Stimulated activated CD8-positive, alpha-beta memory T cell treated with anti-CD3 and anti-CD28 coated beads, Interleukin-7, amount 100 ng/mL, for 1 hour (primary cell): ENCODE data around the gene SLC6A9.

ENCODE experiments used
- DNase-seq, 2 donors: peaks; one replicate each; pipeline ENCODE4 v3.0.0-alpha.2; 2020; ENCODE audit warnings: low read depth in 2 of 2

Gene SLC6A9

GRCh38 chr1:43983253-43983899, 47.9 kb downstream of the SLC6A9 start:
- DNase-seq: no peak

GRCh38 chr1:43982808-43983207, 48.5 kb downstream of the SLC6A9 start:
- no peak for DNase-seq

- DNase-seq: no peak
Measured at GRCh38 chr1:43982241-43982640, 49.0 kb downstream of the SLC6A9 start.

- DNase-seq: no peak
Measured at GRCh38 chr1:43981636-43982035, 49.6 kb downstream of the SLC6A9 start.

DNA sequence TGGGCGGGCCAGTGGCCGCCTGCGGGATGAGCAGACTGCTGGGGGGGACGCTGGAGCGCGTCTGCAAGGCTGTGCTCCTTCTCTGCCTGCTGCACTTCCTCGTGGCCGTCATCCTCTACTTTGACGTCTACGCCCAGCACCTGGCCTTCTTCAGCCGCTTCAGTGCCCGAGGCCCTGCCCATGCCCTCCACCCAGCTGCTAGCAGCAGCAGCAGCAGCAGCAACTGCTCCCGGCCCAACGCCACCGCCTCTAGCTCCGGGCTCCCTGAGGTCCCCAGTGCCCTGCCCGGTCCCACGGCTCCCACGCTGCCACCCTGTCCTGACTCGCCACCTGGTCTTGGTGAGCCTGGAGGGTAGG, 50.1 kb downstream of the SLC6A9 start:
- DNase-seq: no peak

DNA sequence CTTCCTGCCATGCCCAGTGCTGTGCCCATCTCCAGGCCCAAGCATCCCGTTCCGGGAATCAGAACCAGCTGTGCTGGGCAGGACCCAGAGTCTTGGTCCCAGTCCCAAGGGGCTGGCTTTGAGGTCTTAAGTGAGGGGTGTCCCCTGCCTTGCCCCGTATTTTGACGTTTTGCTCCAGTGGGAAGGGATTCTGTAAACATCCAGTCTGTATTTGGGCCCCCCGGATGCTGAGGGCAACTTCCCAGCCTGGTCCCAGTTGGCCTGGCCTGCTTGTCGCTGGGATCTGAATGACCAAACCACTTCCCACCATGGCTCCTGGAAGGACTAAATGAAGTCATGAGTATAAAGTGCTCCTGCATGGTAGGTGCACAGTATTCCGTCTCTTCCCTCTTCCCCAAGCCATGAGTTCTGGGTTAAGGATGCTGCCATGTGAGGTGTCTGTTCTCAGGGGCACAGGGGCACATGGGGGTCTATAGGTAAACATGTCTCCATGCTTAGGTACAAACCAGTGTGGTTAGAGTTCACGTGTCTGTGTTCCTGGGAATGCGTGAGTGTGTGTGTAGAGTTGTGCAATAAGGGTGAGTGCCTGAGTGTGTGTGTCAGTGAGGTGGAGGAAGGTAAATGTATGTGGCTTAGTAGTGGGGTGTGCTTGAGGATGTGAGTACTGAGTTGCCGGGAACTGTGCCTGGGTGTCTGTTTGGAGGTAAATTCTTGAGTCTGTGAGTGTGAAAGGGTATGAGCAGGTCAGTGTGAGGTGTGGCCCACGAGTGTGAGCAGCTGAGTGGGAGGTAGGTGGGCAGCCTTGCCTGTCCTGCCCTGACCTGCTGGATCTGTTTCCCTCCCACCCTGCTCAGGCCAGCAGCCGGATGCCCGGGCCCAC, 50.8 kb downstream of the SLC6A9 start:
- DNase-seq: no peak

DNA sequence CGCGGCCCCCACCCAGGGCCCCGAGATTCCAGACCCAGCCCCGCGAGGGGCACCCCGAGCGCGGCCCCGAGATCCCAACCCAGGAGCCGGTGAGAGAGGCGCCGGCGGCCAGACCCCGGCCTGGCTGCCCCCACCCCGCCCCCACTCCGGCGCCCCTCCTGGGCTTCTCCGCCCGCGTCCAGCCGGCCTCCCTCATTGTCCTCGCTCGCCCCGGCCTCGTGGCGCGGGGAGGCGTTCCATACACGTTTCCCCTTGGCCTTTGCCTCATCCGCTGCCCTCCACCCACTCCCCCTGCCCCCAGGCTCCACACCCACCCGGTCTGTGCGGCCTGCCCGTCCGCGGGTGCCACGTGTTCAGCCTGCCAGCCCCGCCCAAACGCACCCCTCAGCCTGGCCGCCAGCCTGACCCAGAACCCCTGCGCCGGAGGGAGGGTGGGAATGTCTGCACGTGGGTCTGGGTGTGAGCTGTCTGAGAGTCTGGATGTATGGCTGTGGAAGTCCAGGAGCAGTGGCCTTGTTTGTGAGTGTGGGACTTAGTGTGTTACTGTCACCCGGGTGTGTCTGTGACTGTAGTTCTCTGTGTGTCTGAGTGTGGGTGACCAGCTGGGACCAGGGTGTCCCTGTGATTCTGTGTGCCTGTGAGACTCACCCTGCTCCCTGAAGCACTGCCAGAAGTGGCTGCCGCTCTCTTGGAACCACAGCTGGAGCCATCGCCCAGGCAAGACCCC, 51.6 kb downstream of the SLC6A9 start:
- no peak for DNase-seq

GRCh38 chr1:43979261-43979527, 52.1 kb downstream of the SLC6A9 start:
- no peak for DNase-seq

DNA sequence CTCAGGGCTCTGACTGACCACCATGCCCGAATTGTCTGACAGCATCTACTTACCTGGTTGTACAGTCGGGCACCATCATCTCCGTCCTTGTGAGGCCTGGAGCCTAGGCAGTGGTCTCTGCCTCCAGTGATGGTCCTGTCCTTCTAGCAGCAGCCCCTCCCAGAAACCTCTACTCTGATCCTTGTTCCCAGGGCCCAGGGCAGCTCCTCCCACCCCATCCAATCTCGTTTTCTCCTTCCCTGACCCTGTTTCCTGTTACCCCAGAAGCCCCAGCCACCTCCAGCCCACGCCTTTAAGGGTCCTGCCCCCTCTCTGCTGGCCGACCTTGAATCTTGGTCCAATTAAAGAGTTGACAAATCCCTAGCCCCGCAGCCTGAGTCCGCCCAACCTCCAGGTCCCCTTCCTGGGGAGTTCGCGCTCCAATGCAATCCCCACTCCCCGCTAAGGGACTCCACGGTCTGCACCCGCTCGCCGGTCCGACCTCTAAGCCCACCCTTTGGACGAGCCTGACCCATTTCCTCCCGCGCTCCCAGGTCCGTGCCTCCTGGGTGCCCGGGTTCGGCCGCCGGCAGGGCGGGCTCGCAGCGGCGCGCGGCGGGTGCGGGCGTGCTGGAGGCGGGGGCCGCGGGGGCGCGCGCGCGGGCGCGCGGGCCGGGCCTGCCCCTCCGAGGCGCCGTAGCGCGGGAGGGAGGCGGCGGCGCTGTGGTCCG, 52.6 kb downstream of the SLC6A9 start, which contains the start of gene B4GALT2:
Gene B4GALT2, plus strand, starts transcription at position 660 of the 710 bp plus-strand sequence. CDS start 1,951 bp downstream, outside the sequence.
- no peak for DNase-seq

- DNase-seq: no peak
Measured at GRCh38 chr1:43978264-43978550, 53.1 kb downstream of the SLC6A9 start.

DNA sequence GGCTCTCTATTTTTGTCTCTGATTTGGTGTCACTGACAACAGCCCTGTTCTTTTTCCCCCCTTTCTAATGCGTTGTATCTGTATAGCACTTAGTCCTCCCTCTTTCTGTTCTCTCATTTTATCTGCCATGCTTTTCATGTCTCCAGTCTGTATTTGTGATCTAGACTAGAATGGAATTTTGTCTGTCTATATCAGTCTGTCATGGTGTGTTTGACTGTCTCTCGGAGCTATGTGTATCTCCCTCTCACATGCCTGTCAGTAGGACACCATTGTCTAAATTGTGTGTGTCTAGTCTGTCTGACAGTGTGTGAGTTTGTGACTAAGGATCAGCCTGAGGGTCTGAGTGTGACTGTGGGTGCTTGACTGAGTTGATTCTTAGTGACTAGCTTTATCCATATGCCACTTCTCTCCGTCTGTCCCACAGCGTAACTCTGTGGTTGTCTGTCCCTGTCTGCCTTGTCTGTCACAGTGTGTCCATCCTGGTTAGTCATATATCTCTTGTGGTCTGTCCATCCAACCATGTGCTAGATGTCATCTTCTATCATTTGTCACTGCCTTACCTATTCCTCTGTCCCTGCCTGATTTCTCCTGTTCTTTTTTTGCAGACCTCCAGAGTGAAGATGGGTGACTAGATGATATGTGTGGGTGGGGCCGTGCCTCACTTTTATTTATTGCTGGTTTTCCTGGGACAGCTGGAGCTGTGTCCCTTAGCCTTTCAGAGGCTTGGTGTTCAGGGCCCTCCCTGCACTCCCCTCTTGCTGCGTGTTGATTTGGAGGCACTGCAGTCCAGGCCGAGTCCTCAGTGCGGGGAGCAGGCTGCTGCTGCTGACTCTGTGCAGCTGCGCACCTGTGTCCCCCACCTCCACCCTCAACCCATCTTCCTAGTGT, 53.6 kb downstream of the SLC6A9 start:
- no peak for DNase-seq

- no peak for DNase-seq
Measured at GRCh38 chr1:43976890-43977289, 54.4 kb downstream of the SLC6A9 start.

DNA sequence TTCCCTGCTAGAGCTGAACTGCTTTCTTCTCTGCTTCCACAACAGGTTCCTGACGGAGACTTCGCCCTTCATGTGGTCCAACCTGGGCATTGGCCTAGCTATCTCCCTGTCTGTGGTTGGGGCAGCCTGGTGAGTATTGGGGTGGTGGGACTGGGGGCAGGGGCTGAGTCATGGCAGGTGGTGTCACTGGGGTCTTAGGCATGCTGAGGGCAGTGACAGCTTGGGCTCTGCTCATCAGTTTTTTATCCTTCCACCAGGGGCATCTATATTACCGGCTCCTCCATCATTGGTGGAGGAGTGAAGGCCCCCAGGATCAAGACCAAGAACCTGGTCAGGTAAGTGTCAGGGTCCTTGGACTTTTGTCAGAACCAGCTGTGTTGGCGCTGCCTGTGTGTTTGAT, 55.2 kb downstream of the SLC6A9 start:
- no peak for DNase-seq

- DNase-seq: no peak
Measured at GRCh38 chr1:43975249-43975961, 55.9 kb downstream of the SLC6A9 start.

- peak; percentile 83 to 90 for DNase-seq
Measured at GRCh38 chr1:43974443-43975248, 56.6 kb downstream of the SLC6A9 start, which contains the start of gene ATP6V0B. Gene ATP6V0B, plus strand, starts transcription at chr1:43974960. Its CDS starts 81 bp downstream, at chr1:43975041.

DNA sequence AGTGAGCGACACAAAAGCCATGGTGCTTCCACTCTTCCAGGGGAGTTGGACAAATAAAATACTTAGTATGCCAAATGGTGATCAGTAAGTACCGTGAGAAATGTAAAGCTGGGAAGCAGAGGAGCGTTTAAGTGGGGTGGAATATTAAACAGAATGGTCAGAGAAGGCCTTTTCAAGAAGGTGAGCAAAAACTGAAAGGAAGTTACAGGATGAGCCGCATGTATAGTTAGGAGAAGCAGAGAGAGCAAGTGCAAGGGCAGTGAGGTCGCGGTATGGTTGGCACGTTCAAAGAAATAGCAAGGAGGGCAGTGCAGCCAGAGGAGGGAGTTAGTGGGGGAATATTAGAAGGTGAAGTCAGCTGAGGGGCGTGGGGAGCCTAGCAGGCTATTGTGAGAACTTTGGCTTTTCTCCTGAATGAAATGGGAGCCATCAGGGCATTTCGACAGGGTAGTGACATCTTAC, 57.2 kb downstream of the SLC6A9 start:
- no peak for DNase-seq

- no peak for DNase-seq
Measured at GRCh38 chr1:43971336-43971980, 59.8 kb downstream of the SLC6A9 start.

- no peak for DNase-seq
Measured at GRCh38 chr1:43970911-43971310, 60.4 kb downstream of the SLC6A9 start.

DNA sequence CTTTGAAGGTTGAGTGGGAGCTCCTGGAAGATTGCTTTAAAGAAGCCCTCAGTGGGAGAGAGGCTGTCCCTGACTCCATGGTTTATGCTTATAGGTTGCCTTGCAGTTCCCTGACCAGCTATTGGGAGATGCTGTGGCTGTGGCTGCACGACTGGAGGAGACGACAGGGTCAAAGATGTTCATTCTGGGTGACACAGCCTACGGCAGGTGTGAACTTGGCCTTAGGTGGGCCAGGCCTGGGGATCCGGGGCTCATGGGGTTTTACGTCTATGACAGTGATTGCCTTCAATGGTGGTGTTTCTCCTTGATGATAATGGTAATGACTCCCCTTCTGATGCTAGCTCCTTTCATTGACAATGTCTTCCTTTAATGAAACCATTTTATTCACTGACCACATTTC, 60.8 kb downstream of the SLC6A9 start:
- DNase-seq: no peak
